GM23248 (cell line): Measurements from ENCODE around the gene RPS19BP1. TPM values are rescaled to one million over a fixed set of nuclear protein-coding genes. Genes with fewer than 3 reads are reported as not detected.

Experiments used
- DNase-seq: peaks from one replicate; pipeline ENCODE4 v3.0.0-alpha.2; 2015
- H2AFZ ChIP-seq: fragments of 200-600 bp; sonication (generic); 2 replicates; pipeline ENCODE4 v1.6.1; 2016; ENCODE audit warnings: antibody characterized with exemption
- H3F3A ChIP-seq: fragments of 200-600 bp; sonication (generic); 2 replicates; pipeline ENCODE4 v1.6.1; 2016; ENCODE audit warnings: mild to moderate bottlenecking, antibody characterized with exemption, mixed run types; ENCODE audit not compliant: insufficient read depth
- H3K27ac ChIP-seq: fragments of 200-600 bp; sonication (generic); 2 replicates; pipeline ENCODE4 v1.5.1; 2016; ENCODE audit warnings: mild to moderate bottlenecking
- H3K27me3 ChIP-seq: fragments of 200-600 bp; sonication (generic); replicated peaks from 2 replicates; pipeline ENCODE4 v1.6.1; 2016; ENCODE audit warnings: mild to moderate bottlenecking; ENCODE audit not compliant: insufficient read depth
- H3K36me3 ChIP-seq: fragments of 200-600 bp; sonication (generic); 2 replicates; pipeline ENCODE4 v1.6.1; 2016; ENCODE audit warnings: low read depth, mild to moderate bottlenecking
- H3K4me1 ChIP-seq: fragments of 200-600 bp; sonication (generic); 2 replicates; pipeline ENCODE4 v1.6.1; 2016; ENCODE audit warnings: mild to moderate bottlenecking; ENCODE audit not compliant: insufficient read depth
- H3K4me2 ChIP-seq: fragments of 200-600 bp; sonication (generic); one replicate; pipeline ENCODE4 v1.6.1; 2016; ENCODE audit warnings: mild to moderate bottlenecking; ENCODE audit not compliant: unreplicated experiment
- H3K4me3 ChIP-seq: fragments of 200-600 bp; sonication (generic); 2 replicates; pipeline ENCODE4 v1.5.1; 2016; ENCODE audit warnings: mild to moderate bottlenecking
- H3K79me2 ChIP-seq: fragments of 200-600 bp; sonication (generic); 2 replicates; pipeline ENCODE4 v1.6.1; 2016; ENCODE audit warnings: mild to moderate bottlenecking; ENCODE audit not compliant: insufficient read depth
- H3K9ac ChIP-seq: fragments of 200-600 bp; sonication (generic); 2 replicates; pipeline ENCODE4 v1.6.1; 2016; ENCODE audit warnings: mild to moderate bottlenecking
- H3K9me2 ChIP-seq: fragments of 200-600 bp; sonication (generic); 2 replicates; pipeline ENCODE4 v1.6.1; 2016; ENCODE audit warnings: mixed run types, mild to moderate bottlenecking, moderate library complexity; ENCODE audit not compliant: insufficient read depth
- H3K9me3 ChIP-seq: fragments of 200-600 bp; sonication (generic); one replicate; pipeline ENCODE4 v1.6.1; 2017; ENCODE audit warnings: low read depth
- H4K20me1 ChIP-seq: fragments of 200-600 bp; sonication (generic); 2 replicates; pipeline ENCODE4 v1.6.0; 2016; ENCODE audit not compliant: insufficient read depth
- EZH2 ChIP-seq: fragments of 200-600 bp; sonication (generic); IDR thresholded peaks from 2 replicates; pipeline ENCODE4 v1.6.1; 2018; ENCODE audit warnings: antibody characterized with exemption, mild to moderate bottlenecking; ENCODE audit not compliant: insufficient read depth, poor library complexity, severe bottlenecking
- EZH2phosphoT487 ChIP-seq: fragments of 200-600 bp; sonication (generic); IDR thresholded peaks from 2 replicates; pipeline ENCODE4 v1.6.1; 2018; ENCODE audit warnings: antibody characterized with exemption, moderate library complexity, mild to moderate bottlenecking, low read depth; ENCODE audit not compliant: insufficient read depth
- WGBS, 2 experiments: methylation state at CpG; one replicate each; pipeline ENCODE4 v1.1.6; 2015 to 2017; ENCODE audit warnings: low lambda C conversion rate in 2 of 2, low coverage in 1 of 2; ENCODE audit errors: missing lambda C conversion rate in 2 of 2; 5-methylcytosine and 5-hydroxymethylcytosine counted together
- in situ Hi-C: fragments of 300-500 bp; cut with MboI; formaldehyde crosslinking; loops from 2 replicates; pipeline ENCODE4 v1.15.0; 2020
- polyA plus RNA-seq: library from polyadenylated mRNA; unstranded; fragments of >200 nt; fragmentation: Nextera tagmentation; extraction: Ambion mirVana; gene quantifications from 2 replicates; pipeline ENCODE4 v1.2.1, GENCODE V29; 2016
- total RNA-seq: library from RNA; depleted of rRNA; stranded (reverse); fragments of >200 nt; shearing (Covaris generic); gene quantifications from 2 replicates; pipeline ENCODE4 v1.2.3, GENCODE V29; 2014

RPS19BP1 gene
- total and polyA plus RNA-seq, 2 experiments from 2014 or later, result 93.9 to 114 TPM

DNA sequence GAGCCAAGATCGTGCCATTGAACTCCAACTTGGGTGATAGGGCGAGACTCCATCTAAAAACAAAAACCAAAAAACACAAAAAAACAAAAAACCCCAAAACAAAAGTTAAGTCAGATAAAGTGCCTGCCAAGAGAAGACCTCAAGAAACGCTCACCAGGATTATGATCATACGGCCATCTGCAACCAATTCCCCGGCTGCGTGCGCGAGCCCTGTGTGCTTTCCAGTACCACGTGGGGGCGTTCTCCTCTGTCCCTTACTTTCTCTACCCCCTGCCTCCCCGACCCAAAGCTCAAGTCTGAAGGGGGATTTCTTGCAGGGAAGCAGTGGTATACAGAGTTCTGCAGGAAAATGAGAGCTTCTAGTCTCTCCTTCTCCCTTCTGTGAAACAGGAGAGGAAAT is 10.5 kb upstream of the RPS19BP1 start:
- Histone ChIP-seq H3K27ac (no peak overlapping the region), H3K4me2 (no peak overlapping the region), H3K79me2 (no peaks in the 10 kb centered on the region), H3K4me3 (no peak overlapping the region), H3K27me3 (peaks cover 12% of the 10 kb centered on the region; the same call in 1 of the 2 replicates), H3K9me3 (no peaks in the 10 kb centered on the region), H3F3A (no peaks in the 10 kb centered on the region), H3K9ac (no peak overlapping the region), H3K9me2 (no peaks in the 10 kb centered on the region), H3K4me1 (no peaks in the 10 kb centered on the region), H4K20me1 (no peaks in the 10 kb centered on the region), H2AFZ (no peak overlapping the region), H3K36me3 (no peaks in the 10 kb centered on the region)
- no peak for TF ChIP-seq EZH2
- no peak for TF ChIP-seq EZH2phosphoT487
- in situ Hi-C loops, result no loop called here
- DNase-seq, result peak; percentile 64
- 17 to 20% methylated on average over 11 of the region's 11 CpGs for WGBS, 2 experiments

DNA sequence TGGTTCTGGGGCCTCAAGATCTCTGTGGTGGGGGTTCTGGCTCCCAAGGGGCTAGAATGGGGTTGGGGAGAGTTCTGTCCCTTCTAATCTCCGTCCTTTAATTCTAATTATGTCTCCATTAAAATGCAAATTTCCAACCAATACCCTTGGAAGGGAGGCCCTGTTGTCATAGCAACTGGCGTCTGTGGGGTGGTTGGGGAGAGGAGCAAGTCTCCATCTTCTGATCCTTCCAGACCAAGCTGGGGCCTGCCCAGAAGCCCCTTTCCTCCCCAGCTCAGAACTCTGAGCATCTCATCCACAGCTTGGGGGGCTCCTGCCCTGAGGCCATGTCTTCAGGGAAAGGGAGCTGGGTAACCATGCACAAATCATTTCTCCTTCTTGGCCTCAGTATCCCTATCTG is 5.4 kb upstream of the RPS19BP1 start:
- Histone ChIP-seq H3F3A (peaks cover 8% of the 10 kb centered on the region; the same call in 1 of the 2 replicates), H2AFZ (no peak overlapping the region), H3K79me2 (no peaks in the 10 kb centered on the region), H3K4me1 (no peaks in the 10 kb centered on the region), H3K4me3 (no peak overlapping the region), H3K4me2 (no peak overlapping the region), H3K9me2 (no peaks in the 10 kb centered on the region), H3K27me3 (peaks cover 12% of the 10 kb centered on the region; the same call in 1 of the 2 replicates), H4K20me1 (no peaks in the 10 kb centered on the region), H3K9ac (no peak overlapping the region), H3K36me3 (no peaks in the 10 kb centered on the region), H3K27ac (no peak overlapping the region), H3K9me3 (no peaks in the 10 kb centered on the region)
- in situ Hi-C loops, result loop anchor here (5.0 kb wide), 1 partner anchor 484 kb away; no protein-coding TSS in a partner anchor
- no peak for TF ChIP-seq EZH2phosphoT487
- DNase-seq, result no peak
- 16 to 17% methylated on average over 2 of the region's 2 CpGs for WGBS, 2 experiments

DNA sequence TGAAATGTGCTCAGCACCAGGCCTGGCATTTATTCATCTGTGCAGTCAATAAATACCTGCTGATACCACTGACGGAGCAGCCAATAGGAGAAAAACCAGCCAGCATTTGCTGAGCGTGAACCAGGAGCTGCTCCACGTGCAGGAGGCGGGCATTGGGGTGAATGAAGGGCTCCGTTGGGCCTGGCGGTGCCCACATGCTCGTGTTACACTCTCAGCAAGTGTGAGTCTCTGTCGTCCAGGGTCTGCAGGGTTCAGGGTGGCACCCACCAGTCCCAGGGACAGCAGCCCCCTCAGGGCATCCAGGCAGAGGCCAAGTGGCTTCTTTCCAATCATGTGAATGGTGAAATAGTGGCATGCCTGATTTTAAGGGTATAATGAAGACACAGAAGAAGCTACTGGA is 4.2 kb upstream of the RPS19BP1 start:
- in situ Hi-C loops, result loop anchor here (5.0 kb wide), 1 partner anchor 486 kb away; no protein-coding TSS in a partner anchor
- Histone ChIP-seq H3K9me3 (no peaks in the 10 kb centered on the region), H3K4me1 (0 out of 2 replicates have a peak, but pooled peaks cover under 1% of the 10 kb centered on the region)

DNA sequence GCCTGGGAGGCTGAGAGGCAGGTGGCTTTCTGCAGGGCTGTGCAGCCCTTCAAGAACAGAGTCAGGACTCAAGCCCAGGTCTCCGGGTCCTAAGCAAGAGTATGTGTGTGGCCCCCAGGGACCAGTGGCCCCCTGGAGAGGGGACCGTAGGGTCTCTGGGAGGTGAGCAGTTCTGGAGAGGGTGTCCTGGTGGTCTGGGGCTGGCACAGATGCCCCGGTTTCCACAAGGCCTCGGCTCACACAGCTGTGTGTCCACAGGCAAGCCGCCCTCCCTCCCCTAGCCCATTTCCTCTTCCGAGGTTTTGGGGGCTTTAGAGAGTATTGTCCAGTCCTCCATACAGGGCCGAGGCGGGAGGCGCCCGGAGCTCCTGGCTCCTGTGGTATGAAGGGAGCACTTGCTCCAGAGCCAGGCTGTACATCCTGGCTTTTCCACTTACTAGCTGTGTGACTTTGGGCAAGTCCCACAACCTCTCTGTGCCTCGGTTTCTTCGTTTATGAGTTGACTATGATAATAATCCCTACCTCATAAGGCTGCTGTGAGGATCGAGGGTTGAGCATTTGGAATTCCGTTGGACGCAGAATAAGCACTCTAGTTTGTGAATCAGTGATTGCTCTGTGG is 3.4 kb upstream of the RPS19BP1 start:
- no peak for DNase-seq
- WGBS, 2 experiments, result 75 to 77% methylated on average over 15 of the region's 15 CpGs
- in situ Hi-C loops, result loop anchor here (5.0 kb wide), 1 partner anchor 486 kb away; no protein-coding TSS in a partner anchor
- Histone ChIP-seq H3K4me1 (peaks cover 8% of the 10 kb centered on the region), H3K9me3 (no peaks in the 10 kb centered on the region), H3K79me2 (peaks cover 15% of the 10 kb centered on the region), H4K20me1 (no peaks in the 10 kb centered on the region), H3F3A (peaks cover 8% of the 10 kb centered on the region; the same call in 1 of the 2 replicates), H2AFZ (no peak overlapping the region), H3K4me2 (no peak overlapping the region), H3K27ac (no peak overlapping the region), H3K36me3 (no peaks in the 10 kb centered on the region), H3K4me3 (no peak overlapping the region), H3K27me3 (peaks cover 6% of the 10 kb centered on the region; the same call in 1 of the 2 replicates), H3K9me2 (no peaks in the 10 kb centered on the region), H3K9ac (no peak overlapping the region)
- TF ChIP-seq EZH2phosphoT487 (no peak), EZH2 (no peak)

More for the DNA sequence above, 4.2 kb upstream of the RPS19BP1 start:
- WGBS, 2 experiments, result 26 to 28% methylated on average over 8 of the region's 8 CpGs
- Histone ChIP-seq H3K4me2 (no peak overlapping the region), H3K9ac (no peak overlapping the region), H3K9me2 (no peaks in the 10 kb centered on the region), H2AFZ (no peak overlapping the region), H3F3A (peaks cover 8% of the 10 kb centered on the region; the same call in 1 of the 2 replicates), H3K4me3 (no peak overlapping the region), H3K27me3 (peaks cover 12% of the 10 kb centered on the region; the same call in 1 of the 2 replicates), H3K36me3 (no peaks in the 10 kb centered on the region), H4K20me1 (no peaks in the 10 kb centered on the region), H3K79me2 (peaks cover 7% of the 10 kb centered on the region), H3K27ac (no peak overlapping the region)
- TF ChIP-seq EZH2 (no peak), EZH2phosphoT487 (no peak)
- no peak for DNase-seq
